ENCODE results near the gene BHLHE40. TPM values are rescaled to one million over a fixed set of nuclear protein-coding genes. Genes with fewer than 3 reads are reported as not detected.

BHLHE40 gene
- total RNA-seq, 2 experiments from 2014 or later, result 281 to 491 TPM

DNA sequence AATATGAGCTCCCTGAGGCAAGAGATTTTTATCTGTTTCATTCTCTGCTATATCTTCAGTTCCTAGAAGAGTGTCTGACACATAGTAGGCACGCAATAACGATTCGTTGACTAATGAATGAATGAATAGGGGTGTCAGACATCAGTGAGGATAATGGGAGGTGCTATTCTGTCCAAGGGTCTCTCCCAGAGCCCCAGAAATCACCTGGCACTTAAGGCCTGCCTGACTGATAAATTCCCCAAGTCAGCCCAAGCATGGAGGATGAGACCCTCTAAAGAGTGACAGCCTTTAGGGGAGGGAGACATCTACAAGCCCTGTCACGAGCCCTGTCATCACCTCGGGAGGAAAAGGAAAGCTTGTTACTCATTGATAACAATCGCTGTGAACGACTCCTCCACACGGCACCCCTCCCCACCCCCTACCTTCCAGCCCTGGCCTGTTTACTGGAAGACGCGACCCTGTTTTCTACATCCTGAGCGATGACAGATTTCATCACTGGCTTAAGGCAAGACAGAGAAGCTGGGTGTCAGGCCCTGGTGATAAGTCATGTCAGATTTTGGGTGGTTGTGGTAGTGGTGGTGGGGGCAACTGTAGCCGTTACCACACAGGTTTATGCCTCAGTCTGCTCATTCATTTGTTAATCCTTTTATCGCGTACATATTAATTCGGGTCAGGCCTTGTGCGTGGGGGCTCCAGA is 23.1 kb downstream of the BHLHE40 start:
- peak; percentile 77 for ATAC-seq
- no peaks in the 10 kb centered on the region for H3K27me3 Mint-ChIP-seq
- H3K4me1 Mint-ChIP-seq, result peaks cover 80% of the 10 kb centered on the region
- peak; percentile 92 for DNase-seq
- CTCF ChIA-PET, result interaction anchor here (0.6 to 5.4 kb wide), 7 partner anchors 10 to 57 kb away, joined by 3 to 58 read pairs (median 6); no protein-coding TSS in a partner anchor
- H3K27ac Mint-ChIP-seq, result peak overlapping the region; percentile 90
- H3K36me3 Mint-ChIP-seq, result peaks cover 2% of the 10 kb centered on the region
- peak overlapping the region; percentile 31 for H3K4me3 Mint-ChIP-seq
- H3K9me3 Mint-ChIP-seq (ENCODE audit: low read depth), result no peaks in the 10 kb centered on the region

GRCh38 chr3:5002871-5003247 is 23.6 kb downstream of the BHLHE40 start:
- ATAC-seq, result no peak
- H3K27ac Mint-ChIP-seq, result peak overlapping the region; percentile 90
- peak overlapping the region; percentile 31 for H3K4me3 Mint-ChIP-seq
- H3K27me3 Mint-ChIP-seq, result no peaks in the 10 kb centered on the region
- CTCF ChIA-PET, result interaction anchor here (1.0 to 5.4 kb wide), 6 partner anchors 9 to 49 kb away, joined by 3 to 58 read pairs (median 6); no protein-coding TSS in a partner anchor
- H3K4me1 Mint-ChIP-seq, result peaks cover 85% of the 10 kb centered on the region
- no peaks in the 10 kb centered on the region for H3K9me3 Mint-ChIP-seq (ENCODE audit: low read depth)
- no peak for DNase-seq
- H3K36me3 Mint-ChIP-seq, result peaks cover 2% of the 10 kb centered on the region

- ATAC-seq, result no peak
- Mint-ChIP-seq H3K27ac (peak overlapping the region; percentile 83), H3K36me3 (peaks cover 2% of the 10 kb centered on the region), H3K27me3 (no peaks in the 10 kb centered on the region), H3K9me3 (ENCODE audit: low read depth) (no peaks in the 10 kb centered on the region), H3K4me3 (no peak overlapping the region), H3K4me1 (peaks cover 87% of the 10 kb centered on the region)
- CTCF ChIA-PET, result interaction anchor here (0.7 to 2.0 kb wide), 4 partner anchors 12 to 47 kb away, joined by 3 to 7 read pairs (median 4); no protein-coding TSS in a partner anchor
- no peak for DNase-seq
These were observed 25.3 kb downstream of the BHLHE40 start for GRCh38 chr3:5004319-5005152.

DNA sequence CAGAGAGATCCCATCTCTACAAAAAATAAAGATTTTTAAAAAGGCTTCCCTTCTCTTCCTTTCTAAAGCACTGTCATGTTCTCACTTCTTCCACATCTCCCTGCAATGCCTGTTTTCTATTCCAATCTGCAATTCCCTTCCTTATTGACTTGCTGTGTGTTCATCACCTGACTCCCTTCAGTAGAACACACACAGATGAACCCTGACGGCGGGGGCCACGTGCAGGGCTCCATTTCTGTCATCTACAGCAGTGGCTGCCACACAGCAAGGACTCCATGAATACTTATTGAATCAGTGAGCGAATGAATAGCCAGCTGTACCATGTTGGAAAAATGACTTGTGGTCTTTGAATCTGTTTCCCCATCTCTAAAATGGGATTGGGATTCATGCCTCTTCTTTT is 26.1 kb downstream of the BHLHE40 start:
- DNase-seq (no peak), ATAC-seq (no peak)
- CTCF ChIA-PET, result interaction anchor here (0.9 to 1.5 kb wide), 5 partner anchors 11 to 183 kb away, joined by 3 to 5 read pairs (median 4); no protein-coding TSS in a partner anchor
- Mint-ChIP-seq H3K27ac (peak overlapping the region; percentile 83), H3K36me3 (peaks cover 2% of the 10 kb centered on the region), H3K9me3 (ENCODE audit: low read depth) (no peaks in the 10 kb centered on the region), H3K4me1 (peaks cover 87% of the 10 kb centered on the region), H3K27me3 (no peaks in the 10 kb centered on the region), H3K4me3 (no peak overlapping the region)

DNA sequence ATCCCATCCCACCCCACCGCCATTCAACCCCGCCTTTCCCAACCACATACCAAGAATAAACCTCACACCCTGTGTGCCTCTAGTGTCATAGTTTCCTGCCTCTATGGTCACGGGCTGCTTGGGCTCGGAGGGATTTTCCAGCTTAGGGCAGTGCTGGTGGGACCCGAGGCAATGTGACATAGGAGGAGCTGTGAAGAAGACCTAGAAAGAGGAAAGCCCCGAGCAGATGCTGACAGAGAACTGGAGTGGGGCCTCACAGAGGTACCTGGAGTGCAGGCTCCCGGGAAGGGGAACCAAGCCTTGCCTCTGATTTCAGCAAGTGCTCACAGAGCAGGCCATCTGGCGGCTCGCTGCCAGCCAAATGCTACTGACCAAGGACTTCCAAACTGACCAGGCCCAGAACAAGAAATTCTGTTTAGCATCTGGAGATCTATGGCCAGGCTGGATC is 27.5 kb downstream of the BHLHE40 start:
- ATAC-seq (peak; percentile 73), DNase-seq (peak; percentile 91)
- peak overlapping the region; percentile 92 for H3K27ac Mint-ChIP-seq
- no peaks in the 10 kb centered on the region for H3K9me3 Mint-ChIP-seq (ENCODE audit: low read depth)
- peaks cover 2% of the 10 kb centered on the region for H3K36me3 Mint-ChIP-seq
- CTCF ChIA-PET, result interaction anchor here (0.6 to 1.9 kb wide), 6 partner anchors 10 to 31 kb away, joined by 3 to 8 read pairs (median 4); no protein-coding TSS in a partner anchor
- peak overlapping the region; percentile 45 for H3K4me3 Mint-ChIP-seq
- H3K27me3 Mint-ChIP-seq, result no peaks in the 10 kb centered on the region
- H3K4me1 Mint-ChIP-seq, result peaks cover 86% of the 10 kb centered on the region

DNA sequence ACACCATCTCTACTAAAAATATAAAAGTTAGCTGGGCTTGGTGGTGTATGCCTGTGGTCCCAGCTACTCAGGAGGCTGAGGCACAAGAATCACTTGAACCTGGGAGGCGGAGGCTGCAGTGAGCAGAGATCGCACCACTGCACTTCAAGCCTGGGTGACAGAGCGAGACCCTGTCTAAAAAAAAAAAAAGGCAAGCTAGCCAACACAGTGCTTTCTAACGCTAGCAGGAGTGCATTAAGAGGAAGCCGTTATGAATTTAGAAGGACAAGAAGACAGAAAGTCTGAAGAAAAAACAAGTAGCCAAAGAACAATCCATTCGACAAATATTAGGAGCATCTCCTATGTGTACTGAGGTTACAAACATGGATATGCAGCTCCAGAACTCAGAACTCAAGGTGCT is 28.6 kb downstream of the BHLHE40 start:
- Mint-ChIP-seq H3K9me3 (ENCODE audit: low read depth) (no peaks in the 10 kb centered on the region), H3K27ac (peak overlapping the region; percentile 92), H3K27me3 (no peaks in the 10 kb centered on the region), H3K4me3 (no peak overlapping the region), H3K36me3 (peaks cover 2% of the 10 kb centered on the region), H3K4me1 (peaks cover 86% of the 10 kb centered on the region)
- CTCF ChIA-PET, result interaction anchor here (0.8 to 2.1 kb wide), 5 partner anchors 10 to 28 kb away, joined by 3 to 12 read pairs (median 5); no protein-coding TSS in a partner anchor
- ATAC-seq (no peak), DNase-seq (no peak)

GRCh38 chr3:5009506-5010109 is 30.4 kb downstream of the BHLHE40 start:
- H3K4me3 Mint-ChIP-seq, result no peak overlapping the region
- ATAC-seq, result no peak
- CTCF ChIA-PET, result interaction anchor here (2.1 to 5.5 kb wide), 2 partner anchors 7 to 8 kb away, joined by 12 to 24 read pairs; no protein-coding TSS in a partner anchor
- DNase-seq, result no peak
- H3K27me3 Mint-ChIP-seq, result no peaks in the 10 kb centered on the region
- H3K9me3 Mint-ChIP-seq (ENCODE audit: low read depth), result no peaks in the 10 kb centered on the region
- H3K36me3 Mint-ChIP-seq, result peaks cover 4% of the 10 kb centered on the region
- H3K4me1 Mint-ChIP-seq, result peaks cover 92% of the 10 kb centered on the region
- H3K27ac Mint-ChIP-seq, result no peak overlapping the region

GRCh38 chr3:5010140-5010539 is 30.9 kb downstream of the BHLHE40 start:
- DNase-seq (no peak), ATAC-seq (no peak)
- Mint-ChIP-seq H3K4me1 (peaks cover 92% of the 10 kb centered on the region), H3K4me3 (no peak overlapping the region), H3K9me3 (ENCODE audit: low read depth) (no peaks in the 10 kb centered on the region), H3K27ac (peak overlapping the region; percentile 45), H3K27me3 (no peaks in the 10 kb centered on the region), H3K36me3 (peaks cover 5% of the 10 kb centered on the region)
- CTCF ChIA-PET, result interaction anchor here (5.5 to 5.6 kb wide), 2 partner anchors 8 to 25 kb away, joined by 24 to 41 read pairs; no protein-coding TSS in a partner anchor

- DNase-seq (peak; percentile 72), ATAC-seq (peak; percentile 11)
- Mint-ChIP-seq H3K36me3 (peaks cover 6% of the 10 kb centered on the region), H3K27me3 (no peaks in the 10 kb centered on the region), H3K9me3 (ENCODE audit: low read depth) (no peaks in the 10 kb centered on the region), H3K27ac (peak overlapping the region; percentile 96), H3K4me1 (peaks cover 92% of the 10 kb centered on the region), H3K4me3 (peak overlapping the region; percentile 43)
- CTCF ChIA-PET, result interaction anchor here (0.7 to 5.6 kb wide), 9 partner anchors 9 to 34 kb away, joined by 3 to 41 read pairs (median 10); partner anchors contain the start of gene BHLHE40
These were observed 31.7 kb downstream of the BHLHE40 start for GRCh38 chr3:5010706-5011554.

GRCh38 chr3:5011555-5012256 is 32.5 kb downstream of the BHLHE40 start:
- peak overlapping the region; percentile 96 for H3K27ac Mint-ChIP-seq

GRCh38 chr3:5012367-5012766 is 33.1 kb downstream of the BHLHE40 start:
- DNase-seq (no peak), ATAC-seq (no peak)
- Mint-ChIP-seq H3K36me3 (peaks cover 6% of the 10 kb centered on the region), H3K4me1 (peaks cover 93% of the 10 kb centered on the region), H3K27me3 (no peaks in the 10 kb centered on the region), H3K4me3 (peak overlapping the region; percentile 57), H3K27ac (peak overlapping the region; percentile 96), H3K9me3 (ENCODE audit: low read depth) (no peaks in the 10 kb centered on the region)
- CTCF ChIA-PET, result interaction anchor here (0.7 to 5.6 kb wide), 14 partner anchors 9 to 871 kb away, joined by 3 to 41 read pairs (median 6); partner anchors contain the start of gene BHLHE40

More at GRCh38 chr3:5011555-5012256, 32.5 kb downstream of the BHLHE40 start:
- DNase-seq (peak; percentile 73), ATAC-seq (peak; percentile 42)
- CTCF ChIA-PET, result interaction anchor here (0.7 to 5.6 kb wide), 13 partner anchors 9 to 870 kb away, joined by 3 to 41 read pairs (median 6); partner anchors contain the start of gene BHLHE40
- Mint-ChIP-seq H3K4me1 (peaks cover 93% of the 10 kb centered on the region), H3K27me3 (no peaks in the 10 kb centered on the region), H3K9me3 (ENCODE audit: low read depth) (no peaks in the 10 kb centered on the region), H3K4me3 (peak overlapping the region; percentile 57), H3K36me3 (peaks cover 4% of the 10 kb centered on the region)
